Muscle layer of colon (tissue), 2 donors: Measurements from ENCODE around the gene B4GALT5.
"Not testable (repeated sequence)": the region's sequence is repeated elsewhere in the genome, so short reads cannot be mapped to it uniquely, and the experiment has no call there.

Experiments
- H3K27ac ChIP-seq: one replicate; pipeline ENCODE4 v1.7.0; 2013; ENCODE audit warnings: low read depth, mild to moderate bottlenecking, low read length, moderate library complexity
- H3K27me3 ChIP-seq, 2 donors: one replicate each; pipeline ENCODE4 v1.7.0; 2013; ENCODE audit warnings: low read length in 2 of 2, mild to moderate bottlenecking in 2 of 2; ENCODE audit not compliant: insufficient read depth in 2 of 2, control insufficient read depth in 1 of 2
- H3K36me3 ChIP-seq: one replicate; pipeline ENCODE4 v1.7.0; 2013; ENCODE audit warnings: mild to moderate bottlenecking, low read length; ENCODE audit not compliant: insufficient read depth
- H3K4me1 ChIP-seq: one replicate; pipeline ENCODE4 v1.7.0; 2013; ENCODE audit warnings: mild to moderate bottlenecking, low read length; ENCODE audit not compliant: insufficient read depth
- H3K4me3 ChIP-seq, 2 donors: one replicate each; pipeline ENCODE4 v1.7.0; 2013; ENCODE audit warnings: low read length in 2 of 2, low read depth in 1 of 2, mild to moderate bottlenecking in 1 of 2, moderate library complexity in 1 of 2
- H3K9ac ChIP-seq: one replicate; pipeline ENCODE4 v1.7.0; 2013; ENCODE audit warnings: low read length
- H3K9me3 ChIP-seq: one replicate; pipeline ENCODE4 v1.7.0; 2013; ENCODE audit warnings: mild to moderate bottlenecking, low read length
- donor health status: abdominal sarcoma.
- donor health status: Adenocarcinoma of cecum.

B4GALT5 gene

DNA sequence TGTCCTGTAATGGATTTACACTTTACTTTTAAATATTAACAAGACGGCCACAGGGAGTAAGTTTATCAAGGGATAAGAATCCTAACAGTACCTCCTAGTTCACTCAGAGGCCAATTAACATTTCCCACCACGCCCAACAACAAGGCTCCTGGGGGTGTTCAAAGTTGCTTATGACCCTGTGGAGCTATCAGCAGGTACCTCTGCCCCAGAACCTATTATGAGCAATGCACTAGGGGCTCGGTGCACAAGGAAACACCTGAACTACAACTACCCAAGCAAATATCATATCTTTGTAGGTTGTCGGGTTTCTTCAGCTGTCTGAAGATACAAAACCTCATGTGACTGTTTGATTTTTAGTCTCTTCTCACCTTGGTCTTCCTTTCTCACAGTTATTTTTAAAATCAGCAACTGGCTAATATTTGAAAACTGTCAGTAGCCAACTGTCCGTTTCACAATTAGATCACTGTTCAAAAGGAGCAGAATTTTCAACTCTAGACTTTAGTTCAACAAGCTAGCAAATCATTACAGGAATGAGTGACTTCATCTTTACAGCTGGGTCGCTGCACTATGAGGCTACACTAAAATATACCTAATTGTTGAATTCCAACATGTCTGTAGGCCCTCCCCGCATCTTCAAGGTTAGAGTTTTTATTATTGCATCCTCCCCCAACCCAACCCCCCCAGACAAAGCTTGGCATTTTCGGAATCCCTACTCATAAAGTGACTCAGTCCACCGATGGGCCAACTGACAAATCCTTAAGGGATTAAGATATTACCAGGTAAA, 38.1 kb downstream of the B4GALT5 start:
- H3K27ac ChIP-seq = no peak overlapping the region
- H3K9ac ChIP-seq = no peak overlapping the region

DNA sequence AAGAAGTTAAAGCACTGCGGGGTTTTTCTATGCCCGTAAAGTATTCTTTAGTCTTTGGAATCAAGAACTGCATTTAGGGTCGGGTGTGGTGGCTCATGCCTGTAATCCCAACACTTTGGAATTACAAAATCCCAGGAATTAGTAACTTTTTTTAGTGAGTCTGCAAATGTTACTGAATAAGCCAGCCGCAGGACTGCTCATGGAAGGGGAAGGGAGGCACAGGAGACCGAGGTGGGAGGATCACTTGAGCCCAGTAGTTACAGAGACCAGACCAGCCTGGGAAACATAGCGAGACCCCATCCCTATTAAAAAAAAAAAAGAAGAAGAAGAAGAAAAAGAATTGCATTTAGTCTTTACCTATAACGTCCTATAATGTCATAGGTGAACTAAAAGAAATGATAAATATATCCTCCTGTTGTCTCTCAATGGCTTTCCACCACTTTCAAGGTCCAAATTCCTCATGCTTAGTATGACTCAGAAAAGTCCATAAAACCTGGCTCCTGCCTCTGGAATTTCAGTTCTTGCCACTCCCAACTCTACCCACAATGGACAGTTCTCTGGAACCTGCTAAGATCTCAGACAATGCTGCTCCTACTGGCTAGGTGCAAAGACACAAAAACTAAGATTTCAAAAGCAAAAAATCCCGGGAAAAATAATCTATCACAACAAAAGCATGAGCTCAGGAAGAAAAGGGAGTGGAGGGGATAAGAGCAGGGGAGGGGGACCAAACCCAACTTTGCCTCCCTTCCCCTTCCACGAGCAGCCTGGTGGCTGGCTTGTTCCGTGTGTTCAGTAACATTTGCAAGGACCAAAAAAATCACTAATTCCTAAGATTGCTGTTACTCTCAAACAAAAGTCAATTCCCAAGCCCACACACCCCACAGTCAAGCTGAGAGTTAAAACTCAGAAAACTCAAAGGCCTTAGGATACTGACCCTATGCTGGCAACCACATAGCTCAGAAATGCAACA, 39.0 kb downstream of the B4GALT5 start:
- H3K27me3 ChIP-seq = no peaks in the 10 kb centered on the region

More for the DNA sequence above, 38.1 kb downstream of the B4GALT5 start:
- H3K4me1 ChIP-seq = peaks cover 67% of the 10 kb centered on the region
- H3K27me3 ChIP-seq = no peaks in the 10 kb centered on the region
- H3K36me3 ChIP-seq = no peaks in the 10 kb centered on the region
- no peaks in the 10 kb centered on the region for H3K9me3 ChIP-seq
- H3K4me3 ChIP-seq = no peak overlapping the region

DNA sequence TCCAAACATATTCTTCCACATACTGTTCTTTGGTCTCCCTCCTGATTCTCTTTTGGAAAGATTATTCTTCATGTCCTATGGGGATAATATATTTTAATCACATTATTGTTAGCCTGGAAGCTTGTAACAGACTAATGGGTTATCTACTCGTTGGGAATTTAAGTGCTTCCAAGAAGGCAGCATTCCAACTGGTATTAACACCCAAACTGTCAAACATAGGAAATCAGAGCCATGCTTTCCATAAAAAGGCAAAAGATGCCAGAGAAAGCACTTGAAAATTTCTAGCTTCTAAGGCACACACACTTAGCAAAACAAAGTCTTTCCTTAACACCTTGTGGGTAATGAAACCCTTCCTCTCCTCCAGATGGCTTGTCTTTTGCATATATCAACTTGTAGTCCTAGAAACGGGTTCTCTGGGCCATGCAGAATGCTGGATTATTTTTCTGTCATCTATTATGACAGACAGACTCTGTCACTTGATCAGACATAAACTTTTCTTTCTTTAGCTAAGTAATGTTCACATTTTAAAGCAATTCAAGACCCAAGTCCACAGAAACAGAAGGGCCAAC, 41.5 kb downstream of the B4GALT5 start:
- Histone ChIP-seq H3K36me3 (no peaks in the 10 kb centered on the region), H3K9ac (no peak overlapping the region), H3K27me3 (no peaks in the 10 kb centered on the region), H3K4me3 (no peak overlapping the region), H3K9me3 (no peaks in the 10 kb centered on the region), H3K27ac (no peak overlapping the region), H3K4me1 (peaks cover 58% of the 10 kb centered on the region)

More for the DNA sequence above, 39.0 kb downstream of the B4GALT5 start:
- H3K4me1 ChIP-seq = peaks cover 74% of the 10 kb centered on the region
- no peak overlapping the region for H3K4me3 ChIP-seq
- no peak overlapping the region for H3K9ac ChIP-seq
- no peaks in the 10 kb centered on the region for H3K36me3 ChIP-seq
- H3K9me3 ChIP-seq = no peaks in the 10 kb centered on the region
- H3K27ac ChIP-seq = no peak overlapping the region

DNA sequence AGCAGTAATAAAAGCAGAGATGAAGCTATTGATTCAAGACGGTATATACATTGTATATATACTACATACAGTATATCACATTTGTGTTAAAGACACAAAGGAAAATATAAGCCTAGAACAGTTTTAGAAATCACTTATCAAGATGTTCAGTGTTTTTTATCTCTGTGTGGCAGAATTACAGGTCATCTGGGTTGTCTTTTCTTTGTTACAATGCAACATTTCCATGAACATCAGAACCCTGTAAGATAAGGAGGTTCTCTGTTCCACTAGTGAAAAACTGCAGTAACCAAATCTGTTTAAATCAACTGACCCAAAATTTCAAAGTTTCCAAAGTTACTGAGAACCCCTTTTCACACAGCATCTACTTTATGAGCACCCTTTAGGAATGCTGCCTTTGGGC, 42.2 kb downstream of the B4GALT5 start:
- Histone ChIP-seq H3K27ac (no peak overlapping the region), H3K9ac (no peak overlapping the region), H3K4me1 (peaks cover 55% of the 10 kb centered on the region), H3K27me3 (no peaks in the 10 kb centered on the region), H3K9me3 (no peaks in the 10 kb centered on the region), H3K4me3 (no peak overlapping the region), H3K36me3 (no peaks in the 10 kb centered on the region)

DNA sequence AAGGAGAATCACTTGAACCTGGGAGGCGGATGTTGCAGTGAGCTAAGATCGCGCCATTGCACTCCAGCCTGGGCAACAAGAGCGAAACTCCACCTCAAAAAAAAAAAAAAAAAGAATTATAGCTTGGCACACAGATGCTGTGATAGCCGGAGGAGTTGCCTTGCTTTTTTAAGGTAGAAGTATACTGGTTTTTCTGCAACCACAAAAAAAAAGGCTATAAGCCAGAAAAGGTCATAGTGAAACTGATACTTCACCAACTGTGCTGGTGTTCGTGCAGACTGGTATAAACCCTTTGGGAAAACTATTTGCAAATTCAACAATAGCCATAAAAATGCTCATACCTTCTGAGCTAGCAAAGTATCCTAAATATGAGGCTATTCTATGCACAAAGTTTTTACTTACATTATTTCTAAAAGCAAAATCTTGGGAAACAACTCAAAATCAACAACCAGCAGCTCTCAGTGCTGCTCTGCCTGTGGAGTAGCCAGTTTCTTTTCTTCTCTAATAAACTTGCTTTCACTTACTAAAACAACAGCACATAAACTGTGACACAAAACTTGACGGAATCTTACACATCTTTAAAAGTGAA, 44.0 kb downstream of the B4GALT5 start:
- Histone ChIP-seq H3K27me3 (no peaks in the 10 kb centered on the region), H3K27ac (no peak overlapping the region), H3K9me3 (no peaks in the 10 kb centered on the region), H3K9ac (no peak overlapping the region), H3K4me3 (no peak overlapping the region), H3K4me1 (peaks cover 43% of the 10 kb centered on the region), H3K36me3 (no peaks in the 10 kb centered on the region)

DNA sequence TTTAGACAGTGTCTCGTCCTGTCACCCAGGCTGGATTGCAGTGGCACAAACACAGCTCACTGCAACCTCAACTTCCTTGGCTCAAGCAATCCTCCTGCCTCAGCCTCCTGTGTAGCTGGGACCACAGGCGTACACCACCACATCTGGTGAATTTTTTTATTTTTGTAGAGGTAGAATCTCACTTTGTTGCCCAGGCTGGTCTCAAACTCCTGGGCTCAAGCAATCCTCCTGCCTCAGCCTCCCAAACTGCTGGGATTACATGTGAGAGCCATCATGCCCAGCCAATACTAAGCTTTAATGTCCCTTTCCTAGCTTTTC, 44.8 kb downstream of the B4GALT5 start:
- not testable (repeated sequence) for H3K4me3 ChIP-seq, H3K27ac ChIP-seq, H3K27me3 ChIP-seq, H3K36me3 ChIP-seq, H3K9me3 ChIP-seq, H3K9ac ChIP-seq
- H3K4me1 ChIP-seq = peaks cover 39% of the 10 kb centered on the region

DNA sequence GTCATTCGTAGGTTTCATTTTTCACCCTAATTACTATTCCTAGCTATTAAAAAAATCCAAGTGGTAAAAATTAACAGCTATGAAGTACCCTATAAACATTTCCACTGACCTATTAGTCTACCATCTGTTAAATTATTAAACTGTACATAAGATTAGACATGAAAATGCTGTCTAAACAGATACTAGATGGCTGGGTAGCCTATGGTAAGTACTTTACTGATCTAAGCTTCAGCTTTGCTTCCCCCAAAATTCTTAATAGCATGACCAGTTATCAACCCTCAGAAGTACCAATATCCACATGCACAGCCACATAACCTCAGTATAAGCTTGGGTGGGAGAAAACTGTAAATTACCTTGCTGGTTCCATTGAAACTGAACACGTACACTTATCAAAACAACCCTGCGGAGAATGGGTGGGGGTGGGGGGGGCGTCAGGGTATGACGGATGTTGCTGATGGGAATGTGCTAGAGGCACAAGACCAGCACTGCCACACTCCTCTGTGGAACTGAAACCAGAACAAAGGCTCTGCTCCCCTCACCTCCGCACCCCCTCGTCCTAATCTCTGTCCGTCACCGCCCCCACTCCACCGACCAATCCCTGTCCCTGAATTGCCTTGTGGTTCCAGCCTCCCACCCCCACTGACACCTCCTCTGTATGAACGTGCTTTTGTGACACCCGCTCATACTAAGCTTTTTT, 45.3 kb downstream of the B4GALT5 start:
- Histone ChIP-seq H3K27ac (no peak overlapping the region), H3K4me1 (peaks cover 39% of the 10 kb centered on the region), H3K9ac (no peak overlapping the region), H3K4me3 (no peak overlapping the region), H3K36me3 (no peaks in the 10 kb centered on the region), H3K27me3 (no peaks in the 10 kb centered on the region), H3K9me3 (no peaks in the 10 kb centered on the region)

DNA sequence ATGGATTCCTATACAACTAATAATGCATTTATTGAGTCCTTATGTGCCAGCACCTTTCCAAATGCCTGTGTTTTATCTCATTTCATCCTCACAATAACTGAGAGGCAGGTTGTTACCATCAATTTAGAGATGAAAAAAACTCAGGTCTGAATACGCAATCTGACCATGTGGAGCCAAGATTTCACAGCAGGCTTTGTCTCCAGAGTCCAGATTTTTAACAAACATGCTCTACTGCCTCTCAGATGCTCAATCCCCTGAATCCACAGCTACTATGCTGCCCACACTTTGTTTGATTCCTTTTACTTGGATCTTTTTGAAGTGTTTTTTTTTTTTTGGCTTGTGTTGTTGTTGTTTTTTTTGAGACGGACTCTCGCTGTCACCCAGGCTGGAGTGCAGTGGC, 46.8 kb downstream of the B4GALT5 start:
- Histone ChIP-seq H3K4me1 (peaks cover 32% of the 10 kb centered on the region), H3K9me3 (no peaks in the 10 kb centered on the region), H3K27me3 (no peaks in the 10 kb centered on the region), H3K4me3 (no peak overlapping the region), H3K36me3 (no peaks in the 10 kb centered on the region), H3K9ac (no peak overlapping the region), H3K27ac (no peak overlapping the region)

DNA sequence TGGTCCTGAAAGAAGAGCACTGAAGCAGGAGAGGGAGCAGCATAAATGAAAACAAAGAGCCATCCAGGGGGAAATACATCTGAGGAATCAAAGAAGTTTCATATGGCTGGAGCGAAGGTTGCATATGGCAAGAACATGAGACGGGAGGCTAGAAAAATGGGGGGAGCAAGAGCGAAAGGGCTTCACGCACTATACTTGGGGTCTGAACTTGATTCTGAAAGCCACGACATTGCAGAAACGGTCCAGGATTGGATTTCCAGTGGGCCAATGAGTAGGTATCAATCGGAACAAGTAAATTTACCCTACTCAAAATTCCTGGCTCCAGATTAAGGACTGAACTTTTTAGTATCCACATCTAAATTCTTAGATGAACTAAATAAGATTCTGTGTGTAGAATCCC, 47.9 kb downstream of the B4GALT5 start:
- Histone ChIP-seq H3K4me1 (peaks cover 26% of the 10 kb centered on the region), H3K27me3 (no peaks in the 10 kb centered on the region), H3K36me3 (no peaks in the 10 kb centered on the region), H3K9ac (no peak overlapping the region), H3K27ac (no peak overlapping the region), H3K4me3 (no peak overlapping the region), H3K9me3 (no peaks in the 10 kb centered on the region)

DNA sequence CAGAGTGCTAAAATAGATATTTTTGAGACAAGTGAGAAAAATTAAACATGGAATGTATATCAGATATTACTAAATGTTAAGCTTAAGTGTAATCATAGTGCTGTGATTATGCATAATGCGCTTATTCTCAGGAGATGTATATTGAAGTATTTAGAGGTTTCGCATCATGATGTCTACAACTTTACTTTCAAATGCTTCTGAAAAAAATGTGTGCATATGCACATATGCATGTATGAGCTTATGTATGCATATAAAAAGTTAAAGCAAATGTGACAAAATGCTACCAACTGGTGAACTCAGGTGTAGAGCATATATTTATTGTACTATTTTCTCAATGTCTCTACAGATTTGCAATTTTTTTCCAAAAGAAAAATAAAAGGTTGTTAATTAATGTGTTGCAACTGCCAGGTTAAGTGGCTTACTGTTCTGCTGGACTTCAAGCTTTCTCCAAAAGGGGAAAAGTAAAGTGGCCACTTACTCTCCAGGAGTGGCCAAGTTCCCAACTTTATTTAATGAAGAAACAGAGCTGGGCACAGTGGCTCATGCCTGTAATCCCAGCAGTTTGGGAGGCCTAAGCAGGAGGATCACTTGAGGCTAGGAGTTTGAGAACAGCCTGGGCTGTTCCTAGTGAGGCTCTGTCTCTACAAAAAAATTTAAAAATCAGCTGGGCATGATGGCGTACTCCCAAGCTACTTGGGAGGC, 48.9 kb downstream of the B4GALT5 start:
- Histone ChIP-seq H3K27ac (no peak overlapping the region), H3K9ac (no peak overlapping the region), H3K4me1 (peaks cover 26% of the 10 kb centered on the region), H3K4me3 (no peak overlapping the region), H3K36me3 (no peaks in the 10 kb centered on the region), H3K9me3 (no peaks in the 10 kb centered on the region), H3K27me3 (no peaks in the 10 kb centered on the region)
